Ishikawa (cell line): ENCODE results near the gene PKN1.

Experiments
- CEBPB ChIP-seq: IDR thresholded peaks from 2 replicates; pipeline ENCODE4 v1.6.1; 2012
- CREB1 ChIP-seq: IDR thresholded peaks from 2 replicates; pipeline ENCODE4 v1.6.1; 2012; ENCODE audit warnings: low read depth
- EGR1 ChIP-seq: IDR thresholded peaks from 2 replicates; pipeline ENCODE4 v1.6.1; 2012
- EP300 ChIP-seq: IDR thresholded peaks from 2 replicates; pipeline ENCODE4 v1.6.1; 2012; ENCODE audit warnings: borderline replicate concordance
- FOXM1 ChIP-seq: IDR thresholded peaks from 2 replicates; pipeline ENCODE4 v1.6.1; 2012; ENCODE audit warnings: low read depth, borderline replicate concordance
- NFIC ChIP-seq: IDR thresholded peaks from 2 replicates; pipeline ENCODE4 v1.6.1; 2012
- RAD21 ChIP-seq: IDR thresholded peaks from 2 replicates; pipeline ENCODE4 v1.6.1; 2012; ENCODE audit warnings: low read depth
- TAF1 ChIP-seq: IDR thresholded peaks from 2 replicates; pipeline ENCODE4 v1.6.1; 2012; ENCODE audit warnings: low read depth, mild to moderate bottlenecking
- TCF12 ChIP-seq: IDR thresholded peaks from 2 replicates; pipeline ENCODE4 v1.6.1; 2012; ENCODE audit warnings: low read depth
- TEAD4 ChIP-seq: IDR thresholded peaks from 2 replicates; pipeline ENCODE4 v1.6.1; 2012
- YY1 ChIP-seq: IDR thresholded peaks from 2 replicates; pipeline ENCODE4 v1.6.1; 2012; ENCODE audit warnings: low read depth
- ZBTB7A ChIP-seq: IDR thresholded peaks from 2 replicates; pipeline ENCODE4 v1.6.1; 2012; ENCODE audit warnings: low read depth
- TF ChIP-seq, protein P1 (sequence below): IDR thresholded peaks from 2 replicates; pipeline ENCODE4 v1.6.1; 2012
- TF ChIP-seq, protein P2 (sequence below): IDR thresholded peaks from 2 replicates; pipeline ENCODE4 v1.6.1; 2012
- TF ChIP-seq, protein P3 (sequence below): IDR thresholded peaks from 2 replicates; pipeline ENCODE4 v1.6.1; 2012; ENCODE audit warnings: low read depth, mild to moderate bottlenecking

PKN1 gene

DNA sequence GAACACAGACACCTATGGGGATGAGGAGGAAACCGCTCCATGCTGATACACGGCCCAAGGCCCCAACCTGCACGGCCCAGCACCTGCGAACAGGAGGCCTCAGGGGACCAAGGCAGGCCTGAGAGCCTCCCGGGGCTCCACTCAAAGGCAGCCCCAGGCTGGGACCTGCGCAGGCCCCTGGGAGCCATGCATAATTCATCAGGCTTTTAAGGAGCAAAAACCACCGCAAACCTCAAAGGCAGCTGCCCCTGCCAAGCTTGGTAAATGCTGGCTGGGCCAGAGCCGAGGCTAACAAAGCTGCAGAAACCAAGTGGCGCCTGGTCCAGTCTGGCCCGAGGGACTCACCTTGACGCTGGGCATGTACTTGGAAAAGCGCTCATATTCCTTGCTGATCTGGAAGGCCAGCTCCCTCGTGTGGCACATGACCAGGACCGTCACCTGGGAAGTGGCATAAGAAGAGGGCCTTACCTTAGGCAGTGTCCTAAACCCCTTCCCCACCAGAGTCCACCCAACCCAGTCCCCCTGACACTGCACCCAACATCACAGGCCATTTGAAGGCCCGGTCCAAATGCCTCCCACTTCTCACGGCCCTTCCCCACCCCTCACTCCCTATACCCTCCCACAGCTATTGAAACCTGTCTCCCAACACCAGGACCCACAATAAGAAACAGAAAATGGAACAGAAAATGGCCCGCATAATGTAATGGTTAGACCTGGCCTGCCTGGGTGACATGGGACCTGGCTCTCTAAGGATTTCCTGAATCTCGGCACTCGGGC lies 21.8 kb upstream of the PKN1 start:
- TF ChIP-seq, protein P1, sequence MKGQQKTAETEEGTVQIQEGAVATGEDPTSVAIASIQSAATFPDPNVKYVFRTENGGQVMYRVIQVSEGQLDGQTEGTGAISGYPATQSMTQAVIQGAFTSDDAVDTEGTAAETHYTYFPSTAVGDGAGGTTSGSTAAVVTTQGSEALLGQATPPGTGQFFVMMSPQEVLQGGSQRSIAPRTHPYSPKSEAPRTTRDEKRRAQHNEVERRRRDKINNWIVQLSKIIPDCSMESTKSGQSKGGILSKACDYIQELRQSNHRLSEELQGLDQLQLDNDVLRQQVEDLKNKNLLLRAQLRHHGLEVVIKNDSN = no peak
- no peak for TF ChIP-seq ZBTB7A
- no peak for TF ChIP-seq EP300
- no peak for TF ChIP-seq TCF12
- TF ChIP-seq YY1 = no peak
- TF ChIP-seq, protein P2, sequence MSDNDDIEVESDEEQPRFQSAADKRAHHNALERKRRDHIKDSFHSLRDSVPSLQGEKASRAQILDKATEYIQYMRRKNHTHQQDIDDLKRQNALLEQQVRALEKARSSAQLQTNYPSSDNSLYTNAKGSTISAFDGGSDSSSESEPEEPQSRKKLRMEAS = no peak
- TF ChIP-seq RAD21 = no peak
- TF ChIP-seq CEBPB = no peak
- TF ChIP-seq, protein P3, sequence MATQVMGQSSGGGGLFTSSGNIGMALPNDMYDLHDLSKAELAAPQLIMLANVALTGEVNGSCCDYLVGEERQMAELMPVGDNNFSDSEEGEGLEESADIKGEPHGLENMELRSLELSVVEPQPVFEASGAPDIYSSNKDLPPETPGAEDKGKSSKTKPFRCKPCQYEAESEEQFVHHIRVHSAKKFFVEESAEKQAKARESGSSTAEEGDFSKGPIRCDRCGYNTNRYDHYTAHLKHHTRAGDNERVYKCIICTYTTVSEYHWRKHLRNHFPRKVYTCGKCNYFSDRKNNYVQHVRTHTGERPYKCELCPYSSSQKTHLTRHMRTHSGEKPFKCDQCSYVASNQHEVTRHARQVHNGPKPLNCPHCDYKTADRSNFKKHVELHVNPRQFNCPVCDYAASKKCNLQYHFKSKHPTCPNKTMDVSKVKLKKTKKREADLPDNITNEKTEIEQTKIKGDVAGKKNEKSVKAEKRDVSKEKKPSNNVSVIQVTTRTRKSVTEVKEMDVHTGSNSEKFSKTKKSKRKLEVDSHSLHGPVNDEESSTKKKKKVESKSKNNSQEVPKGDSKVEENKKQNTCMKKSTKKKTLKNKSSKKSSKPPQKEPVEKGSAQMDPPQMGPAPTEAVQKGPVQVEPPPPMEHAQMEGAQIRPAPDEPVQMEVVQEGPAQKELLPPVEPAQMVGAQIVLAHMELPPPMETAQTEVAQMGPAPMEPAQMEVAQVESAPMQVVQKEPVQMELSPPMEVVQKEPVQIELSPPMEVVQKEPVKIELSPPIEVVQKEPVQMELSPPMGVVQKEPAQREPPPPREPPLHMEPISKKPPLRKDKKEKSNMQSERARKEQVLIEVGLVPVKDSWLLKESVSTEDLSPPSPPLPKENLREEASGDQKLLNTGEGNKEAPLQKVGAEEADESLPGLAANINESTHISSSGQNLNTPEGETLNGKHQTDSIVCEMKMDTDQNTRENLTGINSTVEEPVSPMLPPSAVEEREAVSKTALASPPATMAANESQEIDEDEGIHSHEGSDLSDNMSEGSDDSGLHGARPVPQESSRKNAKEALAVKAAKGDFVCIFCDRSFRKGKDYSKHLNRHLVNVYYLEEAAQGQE = no peak
- no peak for TF ChIP-seq EGR1
- no peak for TF ChIP-seq FOXM1
- TF ChIP-seq TAF1 = no peak
- no peak for TF ChIP-seq TEAD4

DNA sequence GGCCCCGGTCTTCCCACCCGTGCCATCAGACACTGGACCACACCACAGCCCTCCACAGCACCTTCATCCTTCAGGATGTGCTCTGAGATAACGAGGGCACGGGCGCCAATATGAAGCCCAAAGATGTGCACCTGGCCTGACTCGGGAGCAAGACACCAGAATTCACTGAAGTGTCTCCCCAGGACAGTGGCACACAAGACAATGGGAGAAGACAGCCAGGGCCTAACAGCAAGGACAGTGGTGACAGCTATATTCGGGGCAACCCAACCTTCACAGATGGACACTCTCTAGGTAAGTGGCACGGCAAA lies 21.2 kb upstream of the PKN1 start:
- no peak for TF ChIP-seq ZBTB7A
- TF ChIP-seq, protein P1 = no peak

DNA sequence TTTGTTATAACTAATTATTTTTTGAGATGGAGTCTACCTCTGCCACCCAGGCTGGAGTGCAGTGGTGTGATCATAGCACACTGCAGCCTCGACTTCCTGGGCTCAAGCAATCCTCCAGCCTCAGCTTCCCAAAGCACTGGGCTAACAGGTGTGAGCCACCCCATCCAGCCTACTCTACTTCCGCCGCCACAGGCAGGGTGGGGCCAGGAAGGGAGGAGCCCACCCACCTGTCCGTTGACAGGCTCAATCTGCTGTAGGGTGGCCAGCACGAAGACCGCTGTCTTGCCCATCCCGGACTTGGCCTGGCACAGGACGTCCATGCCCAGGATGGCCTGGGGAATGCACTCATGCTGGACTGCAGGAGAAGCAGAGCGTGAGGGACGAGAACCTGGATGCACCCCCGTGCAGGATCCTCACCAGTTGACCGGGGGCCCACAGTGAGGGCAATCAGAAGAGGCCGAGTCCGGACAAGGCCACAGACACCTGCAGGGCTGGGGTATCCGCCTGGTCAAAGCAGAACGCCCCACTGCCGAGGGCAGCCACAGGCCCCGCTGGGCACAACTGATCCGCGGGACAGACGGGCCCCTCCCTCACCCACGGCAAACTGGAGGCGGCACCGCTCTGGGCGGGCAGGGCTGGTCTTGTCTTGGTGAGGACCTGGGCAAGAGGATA lies 20.6 kb upstream of the PKN1 start:
- TF ChIP-seq CEBPB (no peak), TCF12 (no peak), YY1 (no peak), CREB1 (no peak), TEAD4 (no peak), EGR1 (no peak), TAF1 (no peak), FOXM1 (no peak), RAD21 (no peak), ZBTB7A (no peak), EP300 (no peak), NFIC (no peak)
- TF ChIP-seq, protein P2 = no peak
- TF ChIP-seq, protein P1 = no peak
- TF ChIP-seq, protein P3 = no peak

DNA sequence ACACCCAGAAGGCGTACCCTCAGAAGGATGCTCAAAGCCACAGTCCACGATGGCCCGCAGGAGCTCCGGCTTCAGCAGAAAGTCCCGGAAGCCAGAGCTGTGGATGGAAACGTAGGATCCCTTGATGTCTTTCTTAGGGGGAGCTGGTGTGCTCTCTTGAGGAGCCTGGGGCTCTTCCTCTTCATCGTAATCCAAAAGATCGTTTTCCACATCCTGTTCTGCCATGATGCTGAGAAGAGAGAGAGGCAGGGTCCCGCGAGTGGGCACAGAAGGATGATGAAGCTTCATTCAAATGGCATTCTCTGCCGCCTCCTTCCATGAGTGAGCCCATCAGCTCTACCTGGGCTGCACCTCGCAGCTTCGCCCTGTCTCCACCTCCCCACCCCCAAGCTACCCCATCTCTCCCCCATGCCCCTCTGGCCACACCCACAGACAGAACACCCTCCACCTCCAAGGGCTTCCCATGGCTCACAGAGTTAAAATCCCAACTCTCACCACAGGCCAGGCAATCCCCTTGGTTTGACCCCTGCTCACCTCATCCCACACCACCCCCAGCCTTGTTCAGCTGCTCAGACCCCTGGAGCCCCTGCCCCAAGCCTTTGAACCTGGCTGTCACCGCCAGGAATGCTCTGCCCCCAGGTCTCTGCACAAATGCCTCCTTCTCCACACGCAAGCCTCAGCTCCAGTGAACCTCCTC lies 20.0 kb upstream of the PKN1 start:
- TF ChIP-seq FOXM1 (no peak), CREB1 (no peak), TAF1 (no peak), TCF12 (no peak), NFIC (no peak), RAD21 (no peak), ZBTB7A (no peak)
- TF ChIP-seq, protein P1 = no peak
- TF ChIP-seq, protein P3 = no peak
